ENCODE measurements around the gene PSTPIP1.

The PSTPIP1 gene

DNA sequence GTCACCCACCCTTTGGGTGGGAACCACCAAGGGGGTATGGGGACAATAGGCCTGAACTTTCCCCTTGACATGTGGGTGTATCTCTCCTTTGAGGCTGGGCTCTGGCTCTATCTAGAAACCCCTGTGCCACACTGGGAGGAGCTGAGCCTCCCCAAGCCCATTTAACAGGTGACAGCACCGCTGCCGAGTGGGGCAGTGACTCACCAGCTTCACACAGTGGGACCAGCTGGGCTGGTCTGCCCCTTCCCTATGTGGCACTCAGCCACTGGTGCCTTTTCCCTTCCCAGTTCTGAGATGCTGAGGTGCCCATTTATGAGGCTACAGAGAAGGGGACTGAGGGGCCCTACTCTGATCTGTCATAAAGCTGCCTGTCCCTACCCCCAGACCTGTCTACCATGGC, 5.1 kb downstream of the PSTPIP1 start:
- no peak for DNase-seq (ENCODE audit: low read depth)

DNA sequence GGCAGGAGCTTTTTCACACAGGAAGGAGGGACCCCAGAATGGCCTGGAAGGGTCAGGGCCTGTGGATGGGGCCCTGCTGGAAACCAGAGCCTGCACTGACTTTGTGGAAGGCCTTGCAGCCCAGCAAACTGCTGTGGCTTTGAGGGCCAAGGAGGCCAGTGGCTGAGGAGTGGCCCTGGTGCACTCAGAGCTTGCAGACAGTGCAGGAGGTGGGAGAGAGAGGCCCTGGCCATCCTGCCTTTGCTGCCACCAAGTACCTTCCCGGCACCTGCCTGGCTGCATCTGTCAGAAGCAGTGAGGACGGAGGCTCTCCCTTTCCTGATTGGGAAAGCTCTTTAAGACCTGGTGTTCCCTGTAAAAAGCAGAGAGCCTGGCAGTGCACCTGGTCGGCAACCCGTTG, 6.4 kb downstream of the PSTPIP1 start:
- DNase-seq (ENCODE audit: low read depth) = no peak

DNA sequence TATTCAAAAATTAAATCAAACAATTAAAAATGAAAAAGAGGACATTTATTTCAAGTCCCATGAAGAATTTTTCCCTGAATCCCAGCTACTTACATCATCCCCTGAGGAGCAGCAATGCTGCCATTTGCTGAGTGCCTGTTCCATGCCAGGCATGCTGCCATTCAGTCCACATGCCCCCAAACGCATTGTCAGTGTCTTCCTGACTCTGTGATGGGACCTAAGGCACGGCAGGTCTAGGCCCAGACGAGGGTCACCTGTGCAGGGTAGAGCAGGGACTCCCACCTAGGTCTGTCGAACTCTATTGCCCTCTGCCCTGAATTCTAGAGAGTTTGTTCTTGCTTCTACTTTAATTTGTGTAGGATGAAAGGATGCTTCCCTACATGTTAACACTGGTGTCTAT, 7.0 kb downstream of the PSTPIP1 start:
- no peak for DNase-seq (ENCODE audit: low read depth)

DNA sequence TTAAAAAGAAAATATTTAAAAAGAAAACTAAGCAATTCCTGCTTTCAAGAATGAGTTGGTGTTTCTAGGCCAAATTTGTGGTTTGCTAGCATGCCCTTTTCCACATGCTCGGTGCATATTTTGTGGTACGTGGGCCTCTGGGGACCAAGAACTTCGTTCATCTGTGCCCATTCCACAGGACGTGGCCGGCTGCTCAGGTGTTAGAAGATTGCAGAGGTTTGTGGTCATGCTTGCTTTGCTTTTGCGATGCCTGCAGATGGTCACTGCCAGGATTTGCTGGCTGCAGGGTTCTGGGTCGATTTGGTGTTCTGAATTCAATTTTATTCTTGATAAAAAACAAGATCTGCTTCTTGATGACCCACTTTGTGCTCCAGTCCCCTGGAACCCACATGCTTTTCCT, 7.5 kb downstream of the PSTPIP1 start:
- DNase-seq (ENCODE audit: low read depth) = no peak

DNA sequence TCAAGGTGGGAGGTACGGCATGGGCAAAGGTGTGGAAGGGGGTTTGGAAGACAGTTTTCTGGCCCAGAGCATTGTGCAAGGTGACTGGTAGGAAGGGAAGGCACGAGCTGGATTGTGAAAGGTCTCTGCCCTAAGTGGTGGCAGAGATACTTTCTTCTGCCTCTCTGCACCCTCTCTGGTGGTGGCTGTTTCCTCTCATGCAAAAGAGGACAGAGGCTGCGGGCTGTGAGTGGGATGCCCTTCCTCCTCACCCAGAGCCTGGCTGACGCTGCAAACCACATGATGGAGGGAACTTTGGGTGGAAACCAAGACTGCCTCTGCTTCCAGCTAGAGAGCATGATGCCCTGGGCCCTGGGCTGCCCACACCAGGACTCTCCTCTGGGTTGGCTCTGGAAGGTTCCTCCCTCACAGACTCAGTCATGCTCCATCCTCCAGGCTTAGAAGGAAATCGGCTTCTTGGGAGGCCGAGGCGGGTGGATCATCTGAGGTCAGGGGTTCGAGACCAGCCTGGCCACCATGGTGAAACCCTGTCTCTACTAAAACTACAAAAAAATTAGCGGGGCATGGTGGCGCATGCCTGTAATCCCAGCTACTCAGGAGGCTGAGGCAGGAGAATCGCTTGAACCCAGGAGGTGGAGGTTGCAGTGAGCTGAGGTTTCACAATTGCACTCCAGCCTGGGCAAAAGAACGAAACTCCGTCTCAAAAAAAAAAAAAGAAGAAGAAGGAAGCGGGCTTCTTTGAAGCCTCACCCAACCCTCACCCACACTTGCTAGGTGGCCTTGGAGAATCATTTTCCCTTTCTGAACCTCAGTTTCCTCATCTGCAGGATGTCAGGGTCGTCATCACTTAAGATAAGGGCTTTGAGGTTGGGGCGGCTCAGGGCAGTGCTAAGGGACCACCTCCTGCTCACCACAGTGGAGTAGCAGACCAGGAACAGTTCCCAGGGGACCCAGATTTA, 8.3 kb downstream of the PSTPIP1 start:
- DNase-seq (ENCODE audit: low read depth) = peak; percentile 44

DNA sequence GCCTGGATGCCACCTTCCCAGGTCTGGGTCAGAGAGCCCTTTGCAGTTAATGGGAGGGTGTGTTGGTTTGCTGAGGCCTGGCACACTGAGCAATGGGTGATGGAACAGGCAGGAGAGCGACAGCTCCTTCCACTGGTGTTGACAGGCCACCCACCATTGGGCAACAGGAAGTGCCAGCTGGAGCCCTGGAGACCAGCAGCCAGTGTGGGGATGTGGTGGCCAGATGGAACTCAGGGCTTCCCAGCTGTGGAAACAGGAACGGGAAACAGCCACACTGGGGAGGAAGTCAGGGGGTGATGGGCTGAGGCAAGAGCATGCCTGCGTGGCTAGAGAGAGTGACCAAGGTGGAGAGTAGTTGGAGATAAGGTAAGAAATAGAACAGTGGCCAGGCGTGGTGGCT, 9.3 kb downstream of the PSTPIP1 start:
- no peak for DNase-seq (ENCODE audit: low read depth)

DNA sequence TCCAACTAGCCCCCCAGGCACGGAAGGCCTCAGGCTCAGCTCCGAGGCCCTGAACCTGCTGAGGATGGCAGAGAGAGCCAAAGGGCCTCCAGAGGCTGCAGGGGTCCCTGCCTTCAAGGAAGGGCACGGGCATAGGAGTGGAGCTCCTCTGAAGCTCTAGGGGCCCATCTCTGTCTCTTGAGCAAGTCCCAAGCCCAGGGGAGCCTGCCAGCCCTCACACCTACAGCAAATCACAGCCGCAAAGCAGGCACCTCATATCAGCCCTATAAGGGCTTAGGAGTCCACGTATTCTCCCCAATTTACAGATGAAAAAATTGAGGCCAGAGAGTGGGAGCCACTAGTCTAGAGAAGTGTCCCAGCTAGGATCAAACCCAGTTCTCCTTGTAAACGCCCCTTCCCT, 14.2 kb downstream of the PSTPIP1 start:
- no peak for DNase-seq (ENCODE audit: low read depth)

DNA sequence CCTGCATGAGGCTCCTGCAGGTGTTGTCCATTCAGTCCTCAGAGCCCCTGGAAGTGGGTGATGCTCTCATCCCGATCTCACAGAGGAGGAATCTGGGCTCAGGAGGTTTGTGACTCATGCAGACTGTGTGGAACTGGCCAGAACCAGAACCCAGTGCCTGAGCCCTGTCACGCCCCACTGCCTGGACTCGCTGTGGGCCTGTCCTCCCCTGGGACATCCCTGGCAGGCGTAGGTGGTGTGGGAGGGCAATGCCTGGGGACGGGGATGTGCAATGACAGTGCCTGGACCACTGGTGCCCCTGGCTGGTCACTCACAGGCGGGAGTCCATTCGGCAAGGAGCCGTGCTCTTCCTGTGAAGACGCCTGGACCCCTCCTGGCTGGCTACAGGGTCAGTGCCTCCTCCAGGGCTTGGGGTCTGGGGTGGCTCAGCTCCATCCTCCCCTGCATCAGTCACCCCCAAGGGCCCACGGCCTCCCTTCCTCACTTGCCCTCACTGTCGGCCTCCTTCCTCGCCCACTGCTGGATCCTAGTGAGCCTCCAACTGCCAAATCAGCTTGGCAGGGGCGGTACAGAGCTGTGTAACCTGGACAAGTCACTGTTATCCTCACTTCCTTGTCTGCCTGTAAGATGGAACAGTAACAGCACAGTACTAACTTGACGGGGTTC, 14.9 kb downstream of the PSTPIP1 start:
- no peak for DNase-seq (ENCODE audit: low read depth)

DNA sequence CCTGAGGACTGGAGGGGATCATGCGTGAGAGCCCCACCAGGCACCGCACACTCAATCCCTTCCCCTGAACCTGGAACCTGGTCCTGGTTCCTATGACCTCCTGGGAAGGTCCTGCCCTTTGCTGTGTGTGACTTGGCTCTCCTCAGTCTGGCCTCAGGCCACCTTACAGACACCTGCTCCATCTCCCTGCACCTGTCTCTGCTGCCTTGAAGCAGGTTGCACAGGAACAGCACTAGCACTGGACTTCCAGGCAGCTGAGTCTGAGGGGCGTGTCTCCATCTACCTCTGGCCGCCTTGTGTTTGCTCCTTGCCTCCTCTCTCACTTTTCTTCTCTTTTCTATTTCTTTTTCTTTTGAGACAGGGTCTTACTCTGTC, 15.4 kb downstream of the PSTPIP1 start:
- DNase-seq (ENCODE audit: low read depth) = no peak

DNA sequence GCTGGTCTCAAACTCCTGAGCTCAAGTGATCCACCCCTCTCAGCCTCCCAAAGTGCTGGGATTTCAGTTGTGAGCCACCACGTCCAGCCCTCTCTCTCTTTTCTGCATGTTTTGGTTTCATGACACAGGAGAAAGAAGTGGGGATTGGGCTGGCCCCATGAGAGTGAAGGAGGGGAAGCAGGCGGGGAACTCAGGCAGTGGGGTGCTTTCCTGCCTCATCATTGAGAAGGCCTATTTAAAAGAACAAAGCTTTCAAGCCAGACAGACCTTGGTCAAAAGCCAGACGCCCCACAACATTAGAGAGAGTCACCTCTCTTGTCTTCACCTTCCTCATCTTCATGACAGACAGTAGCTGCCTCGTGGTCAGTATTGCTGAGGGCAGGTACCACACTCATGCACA, 15.9 kb downstream of the PSTPIP1 start:
- no peak for DNase-seq (ENCODE audit: low read depth)

DNA sequence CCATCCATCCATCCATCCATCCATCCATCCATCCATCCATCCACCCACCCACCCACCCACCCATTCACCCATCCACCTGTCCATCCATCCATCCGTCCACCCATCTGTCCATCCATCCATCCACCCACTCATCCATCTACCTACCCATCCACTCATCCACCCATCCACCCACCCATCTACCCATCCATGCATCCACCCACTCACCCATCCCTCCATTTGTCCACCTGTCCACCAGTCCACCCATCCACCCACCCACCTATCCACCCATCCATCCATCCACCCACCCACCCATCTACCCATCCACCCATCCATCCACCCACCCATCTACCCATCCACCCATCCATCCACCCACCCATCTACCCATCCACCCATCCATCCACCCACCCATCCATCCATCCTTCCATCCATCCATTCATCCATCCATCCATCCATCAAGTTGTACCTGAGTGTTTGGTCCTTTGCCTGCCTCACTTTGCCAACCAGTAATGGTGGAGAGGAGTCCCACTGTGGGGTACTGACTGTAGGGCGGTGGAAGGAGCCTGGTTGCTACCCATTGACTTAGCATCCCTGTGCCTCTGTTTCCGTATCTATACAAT, 17.3 kb downstream of the PSTPIP1 start:
- no peak for DNase-seq (ENCODE audit: low read depth)

DNA sequence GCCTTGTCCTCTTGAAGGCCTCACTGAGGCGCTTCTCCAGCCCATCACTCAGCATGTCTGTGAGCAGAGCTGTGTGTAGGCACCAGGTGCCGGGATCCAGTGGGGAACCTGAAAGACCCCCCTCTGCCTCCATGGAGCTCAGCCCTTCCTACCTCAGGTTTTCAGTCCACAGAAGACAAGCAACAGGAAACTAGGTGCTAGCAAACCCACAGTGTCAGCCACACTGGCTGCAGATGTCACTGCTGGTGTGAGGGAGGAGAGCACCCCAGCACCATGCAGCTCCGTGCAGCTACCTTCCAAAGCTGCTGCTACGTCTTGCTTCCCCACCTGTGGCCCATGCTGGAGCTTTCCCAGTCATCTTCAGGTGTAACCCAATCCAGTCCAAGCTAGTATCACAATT, 17.9 kb downstream of the PSTPIP1 start:
- DNase-seq (ENCODE audit: low read depth) = no peak

DNA sequence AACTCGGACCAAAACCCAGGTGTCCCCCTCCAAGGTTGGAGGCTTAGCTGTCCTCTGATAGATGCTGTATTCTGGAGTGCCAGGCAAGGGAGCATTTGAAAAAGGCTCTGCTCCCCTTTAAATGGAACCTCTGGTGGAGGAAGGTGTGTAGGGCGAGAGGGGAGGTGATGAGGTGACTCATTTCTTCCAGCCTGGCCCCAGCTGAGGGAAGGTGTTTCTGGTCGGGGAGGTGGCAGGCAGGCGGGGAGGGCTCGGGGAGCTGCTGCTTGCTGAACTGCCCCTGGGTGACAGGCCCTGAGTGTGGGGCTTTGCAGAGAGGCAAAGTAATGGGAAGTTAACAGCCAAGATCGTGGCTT, 18.8 kb downstream of the PSTPIP1 start:
- DNase-seq (ENCODE audit: low read depth) = peak; percentile 76

DNA sequence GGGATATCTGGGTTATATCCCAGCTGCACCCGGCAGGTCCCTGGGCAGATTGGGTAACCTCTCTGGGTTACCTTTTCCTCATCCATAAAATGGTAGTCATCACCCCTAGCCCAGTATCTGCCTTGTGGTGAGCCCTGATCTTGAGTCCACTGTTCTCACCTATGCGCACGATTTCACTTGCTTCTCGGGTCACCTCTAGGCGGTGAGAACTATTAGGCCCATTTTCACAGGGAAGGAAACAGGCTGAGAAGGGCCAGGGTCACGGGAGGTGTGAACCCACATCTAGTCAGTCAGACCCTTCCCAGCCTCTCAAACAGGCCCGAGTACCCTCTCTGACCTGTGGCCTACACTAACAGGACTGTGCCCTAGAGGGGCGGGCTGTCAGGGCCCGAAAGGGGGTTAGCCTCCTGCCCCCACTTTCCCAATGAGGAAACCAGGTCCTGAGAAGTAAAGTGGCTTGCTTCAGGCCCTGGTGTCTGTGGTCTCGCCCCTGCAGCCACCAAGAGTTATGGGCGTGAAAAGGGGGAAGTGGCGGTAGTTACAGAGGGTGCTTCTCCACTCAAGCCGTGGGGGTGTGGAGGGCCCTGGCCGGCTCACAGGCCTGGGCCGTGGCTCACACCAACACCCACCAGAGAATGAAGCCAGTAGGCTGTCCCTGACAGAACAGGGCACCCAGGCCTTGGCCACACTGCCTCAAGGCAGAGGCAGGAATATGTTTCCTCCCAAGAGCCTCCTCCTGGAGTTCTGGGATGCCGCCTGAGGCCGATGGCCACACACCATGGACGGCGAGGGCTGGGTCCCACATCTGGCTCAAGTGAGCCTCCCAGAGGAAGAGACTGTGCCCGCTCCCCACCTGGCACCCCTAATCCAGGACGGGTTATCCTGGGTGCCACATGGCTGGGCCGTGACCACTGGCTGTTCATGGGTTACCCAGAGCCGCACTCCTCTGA, 19.5 kb downstream of the PSTPIP1 start:
- DNase-seq (ENCODE audit: low read depth) = no peak

DNA sequence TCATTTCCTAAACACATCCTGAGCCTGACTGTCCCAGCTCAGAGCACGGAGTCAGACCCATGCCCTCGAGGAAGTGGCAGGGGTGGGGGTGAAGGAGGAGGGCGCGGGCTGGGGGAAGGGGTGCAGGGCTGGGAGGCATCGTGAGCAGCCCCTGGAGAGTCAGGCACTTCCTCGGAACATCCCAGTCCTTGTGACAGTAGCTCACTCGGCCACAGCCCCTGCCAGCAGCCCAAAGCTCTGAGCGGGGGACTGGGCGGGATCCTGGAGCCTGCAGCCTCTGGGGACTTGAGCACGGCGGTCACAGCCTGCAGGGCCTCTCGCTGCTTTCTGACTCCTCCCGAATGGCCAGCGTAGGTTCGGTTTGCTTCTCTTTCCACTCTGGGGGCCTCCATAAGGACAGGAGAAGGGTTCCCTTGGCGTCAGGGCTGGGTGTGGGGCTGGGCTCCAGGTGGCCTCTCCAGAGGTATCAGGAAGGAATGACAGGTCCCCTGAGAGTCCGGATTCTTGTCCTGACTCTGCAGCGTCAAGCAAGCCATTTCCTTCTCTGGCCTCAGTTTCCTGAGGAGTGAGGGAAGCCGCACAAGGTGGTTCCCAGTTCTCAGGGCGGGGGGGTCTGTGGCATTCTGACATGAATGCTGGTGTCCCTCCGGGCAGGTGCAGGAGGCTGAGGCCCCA, 20.9 kb downstream of the PSTPIP1 start:
- no peak for DNase-seq (ENCODE audit: low read depth)

DNA sequence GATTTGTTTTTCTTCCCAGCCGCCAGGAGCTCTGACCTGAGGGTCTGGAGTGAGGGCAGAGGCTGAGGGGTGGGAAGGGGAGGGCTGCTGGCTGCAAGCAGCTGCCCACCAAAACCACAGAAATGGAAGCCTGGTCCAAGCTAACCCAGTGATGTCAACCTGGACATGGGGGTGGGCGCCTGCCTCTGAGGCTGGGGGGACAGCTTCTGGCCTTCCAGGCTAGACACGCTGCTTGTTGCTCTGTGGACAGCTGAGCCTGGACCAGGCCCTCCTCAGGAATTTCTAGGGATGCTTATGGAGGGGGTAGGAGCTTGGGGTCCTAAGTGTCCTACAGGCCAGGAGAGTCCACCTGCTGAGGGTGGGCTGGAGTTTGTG, 21.4 kb downstream of the PSTPIP1 start:
- no peak for DNase-seq (ENCODE audit: low read depth)

DNA sequence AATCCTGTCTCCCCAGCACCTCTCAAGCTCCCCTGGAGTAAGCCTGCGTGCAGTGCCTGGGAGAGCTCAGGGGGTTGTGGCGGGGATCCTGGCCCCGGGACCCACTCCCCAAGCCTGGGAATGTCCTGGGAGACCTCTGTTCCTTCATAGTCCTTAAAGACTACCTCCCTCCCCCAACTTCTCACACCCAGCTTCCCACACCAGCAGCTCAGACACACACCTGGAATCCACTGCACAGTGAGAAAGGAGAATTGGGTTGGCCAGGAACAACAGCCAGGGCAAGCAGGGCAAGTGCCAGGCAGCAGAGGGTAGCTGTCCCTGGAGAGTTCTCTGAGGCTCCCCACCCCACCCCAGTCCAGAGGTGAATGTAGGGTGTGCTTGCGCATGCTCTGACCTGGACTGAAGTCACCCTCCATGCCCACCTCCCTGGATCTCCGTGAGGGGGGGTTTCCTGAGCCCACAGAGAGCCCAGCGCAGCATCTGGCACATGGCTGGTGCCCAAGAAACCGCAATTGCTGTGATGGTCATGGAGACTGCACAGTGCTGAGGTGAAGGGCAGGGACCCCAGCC, 22.2 kb downstream of the PSTPIP1 start:
- no peak for DNase-seq (ENCODE audit: low read depth)

DNA sequence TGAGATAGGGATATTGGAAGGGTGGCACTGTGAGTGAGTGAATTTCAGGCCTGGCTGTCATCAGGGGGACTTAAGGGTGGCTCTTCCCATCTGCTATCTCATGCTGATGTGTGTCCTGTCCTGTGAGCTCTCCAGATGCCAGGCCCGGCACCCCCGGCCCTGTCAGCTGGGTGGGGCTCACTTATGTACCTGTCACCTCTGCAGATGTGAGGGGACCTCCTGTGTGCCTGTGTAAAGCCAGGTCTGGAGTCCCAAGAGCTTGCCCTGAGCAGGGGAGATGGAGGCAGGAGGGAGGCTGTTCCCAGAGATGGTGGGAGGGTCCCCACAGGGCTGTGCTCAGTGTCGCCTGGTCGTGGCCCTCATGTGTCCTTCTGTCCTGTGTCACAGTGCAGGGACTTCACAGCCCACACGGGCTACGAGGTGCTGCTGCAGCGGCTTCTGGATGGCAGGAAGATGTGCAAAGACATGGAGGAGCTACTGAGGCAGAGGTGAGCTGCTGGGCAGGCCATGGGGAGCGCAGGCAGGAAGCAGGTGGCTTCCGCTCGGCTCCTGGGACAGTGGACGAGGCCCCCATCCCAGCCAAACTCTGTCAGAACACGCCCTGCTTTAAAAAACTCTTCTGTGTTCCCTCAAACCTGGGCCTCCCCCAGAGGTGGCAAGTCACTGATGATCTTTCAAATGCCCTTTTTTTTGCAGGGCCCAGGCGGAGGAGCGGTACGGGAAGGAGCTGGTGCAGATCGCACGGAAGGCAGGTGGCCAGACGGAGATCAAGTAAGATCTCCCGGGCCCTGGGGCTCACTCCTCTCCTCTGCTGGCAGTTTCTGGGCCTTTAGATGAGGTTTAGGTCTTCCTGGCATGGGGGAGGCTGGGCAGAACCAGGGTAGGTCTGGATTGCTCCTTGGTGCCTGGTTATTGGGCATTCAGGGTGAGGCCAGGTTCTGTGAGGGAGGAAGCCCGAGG, 23.1 kb downstream of the PSTPIP1 start:
- DNase-seq (ENCODE audit: low read depth) = no peak

DNA sequence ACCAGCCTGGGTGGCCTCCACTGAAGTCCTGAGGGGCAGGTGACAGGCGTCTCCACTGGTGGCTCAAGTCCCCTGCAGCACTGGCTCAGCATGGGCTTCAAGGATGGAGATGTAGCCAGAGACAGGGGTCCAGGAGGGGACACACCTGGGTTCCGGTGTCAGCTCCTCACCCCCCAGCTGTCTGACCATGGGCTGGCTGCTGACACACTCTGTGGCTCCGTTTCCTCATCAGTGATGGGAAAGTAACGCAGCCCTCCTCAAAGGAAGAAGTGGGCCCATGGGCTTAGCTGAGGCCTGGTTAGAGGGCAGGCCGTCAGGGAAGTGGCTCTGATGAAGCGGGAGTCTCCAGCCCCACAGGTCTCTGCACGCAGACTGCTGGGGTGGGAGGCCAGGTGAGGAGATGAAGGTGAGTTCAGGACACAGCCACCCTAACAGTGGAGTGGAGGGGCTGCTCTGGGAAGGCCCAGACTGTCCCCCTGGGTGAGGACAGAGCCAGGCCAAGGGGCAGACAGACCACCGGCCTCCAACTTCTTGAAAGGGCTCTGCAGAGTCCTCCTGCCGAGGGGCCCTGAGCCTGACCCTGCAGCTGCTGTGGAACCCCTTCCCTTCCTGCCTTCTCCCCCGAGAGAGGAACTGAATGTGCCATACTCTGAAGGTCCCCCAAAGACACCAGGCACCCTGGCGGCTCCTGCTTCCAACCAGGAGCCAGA, 24.0 kb downstream of the PSTPIP1 start:
- no peak for DNase-seq (ENCODE audit: low read depth)
